Endothelial cell of umbilical vein (primary cell): ENCODE measurements around the gene TBX2. TPM values are rescaled to one million over a fixed set of nuclear protein-coding genes. Genes with fewer than 3 reads are reported as not detected.

Experiments
- BruUV-seq: library from RNA; stranded (reverse); fragments of 400-500 nt; replicated peaks from 2 replicates; lab custom pipeline; 2021; lab: Mats Ljungman, UMichigan
- CTCF ChIA-PET: fragments of 300-600, 350-600 bp; sonication (Branson Sonifier 250); formaldehyde crosslinking; loops from one replicate; lab custom pipeline; 2021; ENCODE audit warnings: antibody characterized with exemption, inconsistent platforms; lab: Charles Lee
- POLR2A ChIA-PET: fragments of 300-600, 350-600 bp; sonication (Branson Sonifier 250); formaldehyde crosslinking; loops from one replicate; lab custom pipeline; 2021; ENCODE audit warnings: antibody characterized with exemption, inconsistent platforms; lab: Charles Lee
- DNase-seq: peaks from one replicate; pipeline ENCODE4 v3.0.0-alpha.2; 2011; ENCODE audit warnings: low read depth, low spot score
- FAIRE-seq: peaks from 2 replicates; lab custom pipeline; 2011; peaks lifted over from hg19 to GRCh38; lab: Jason Lieb, UNC
- H2AFZ ChIP-seq: 2 replicates; pipeline ENCODE4 v1.6.0; 2012; ENCODE audit warnings: low read depth, low read length, control low read depth, inconsistent platforms
- H3K27ac ChIP-seq: 2 replicates; pipeline ENCODE4 v1.5.1; 2011; ENCODE audit warnings: low read depth, mild to moderate bottlenecking, control low read depth, low read length, moderate library complexity; ENCODE audit not compliant: insufficient read depth
- H3K27me3 ChIP-seq, 2 experiments: 2 replicates each; pipeline versions ENCODE4 v1.6.0 to v1.6.1; 2011; ENCODE audit warnings: low read length in 2 of 2, mixed read lengths in 1 of 2; ENCODE audit not compliant: control insufficient read depth in 2 of 2, insufficient read depth in 2 of 2
- H3K36me3 ChIP-seq, 2 experiments: 2 replicates in 1 of 2; 3 replicates in 1 of 2; pipeline ENCODE4 v1.5.1; 2011; ENCODE audit warnings: low read length in 2 of 2, mild to moderate bottlenecking in 1 of 2, moderate library complexity in 1 of 2; ENCODE audit not compliant: control insufficient read depth in 2 of 2, insufficient read depth in 2 of 2; ENCODE audit errors: extremely low read depth in 1 of 2
- H3K4me1 ChIP-seq: 3 replicates; pipeline ENCODE4 v1.5.1; 2011; ENCODE audit warnings: mild to moderate bottlenecking, low read length; ENCODE audit not compliant: control insufficient read depth, insufficient read depth; ENCODE audit errors: extremely low read depth
- H3K4me2 ChIP-seq: 2 replicates; pipeline ENCODE4 v1.6.1; 2011; ENCODE audit warnings: low read length, control low read depth, mixed read lengths; ENCODE audit not compliant: insufficient read depth
- H3K4me3 ChIP-seq, 3 experiments: fragments of 200-600 bp in 1 of 3; sonication (generic), shearing (Covaris generic) in 1 of 3; replicated peaks in 1 of 3; 2 replicates each; pipeline ENCODE4 v1.5.1; 2011 to 2016; ENCODE audit warnings: control low read depth in 3 of 3, low read length in 3 of 3, mild to moderate bottlenecking in 2 of 3, inconsistent platforms in 1 of 3, low read depth in 1 of 3, moderate library complexity in 1 of 3; ENCODE audit not compliant: insufficient read depth in 1 of 3
- H3K79me2 ChIP-seq: 2 replicates; pipeline ENCODE4 v1.6.0; 2012; ENCODE audit warnings: low read length, inconsistent platforms; ENCODE audit not compliant: control insufficient read depth, insufficient read depth
- H3K9ac ChIP-seq: replicated peaks from 2 replicates; pipeline ENCODE3; 2011; ENCODE audit warnings: low read length, control low read depth; ENCODE audit not compliant: insufficient read depth; ENCODE audit errors: extremely low read depth
- H3K9me1 ChIP-seq: replicated peaks from 3 replicates; pipeline ENCODE4 v1.6.0; 2011; ENCODE audit warnings: mild to moderate bottlenecking, low read length; ENCODE audit not compliant: control insufficient read depth, insufficient read depth; ENCODE audit errors: extremely low read depth
- H3K9me3 ChIP-seq: replicated peaks from 2 replicates; pipeline ENCODE4 v1.5.1; 2012; ENCODE audit warnings: low read length, inconsistent platforms; ENCODE audit not compliant: control insufficient read depth, insufficient read depth
- H4K20me1 ChIP-seq: replicated peaks from 2 replicates; pipeline ENCODE3; 2011; ENCODE audit warnings: mild to moderate bottlenecking, low read length; ENCODE audit not compliant: control insufficient read depth, insufficient read depth; ENCODE audit errors: extremely low read depth
- CTCF ChIP-seq, 2 donors: IDR thresholded peaks; 1 replicate in 1 of 2; 2 replicates in 1 of 2; pipeline ENCODE4 v1.5.1; 2011; ENCODE audit warnings: low read length in 2 of 2, mild to moderate bottlenecking in 2 of 2, moderate library complexity in 2 of 2, control low read depth in 1 of 2, inconsistent platforms in 1 of 2, low read depth in 1 of 2; ENCODE audit not compliant: insufficient read depth in 1 of 2; ENCODE audit errors: extremely low read depth in 1 of 2
- EZH2 ChIP-seq: IDR thresholded peaks from 2 replicates; pipeline ENCODE4 v1.6.1; 2012; ENCODE audit warnings: borderline replicate concordance, low read depth, mild to moderate bottlenecking, moderate library complexity, low read length, inconsistent platforms; ENCODE audit not compliant: severe bottlenecking
- FOS ChIP-seq: IDR thresholded peaks from 2 replicates; pipeline ENCODE4 v1.6.1; 2011; ENCODE audit warnings: mild to moderate bottlenecking, low read length, moderate library complexity, borderline replicate concordance; ENCODE audit not compliant: insufficient read depth
- GATA2 ChIP-seq: IDR thresholded peaks from 2 replicates; pipeline ENCODE4 v1.7.0; 2011; ENCODE audit warnings: low read depth, mild to moderate bottlenecking, moderate library complexity, mixed read lengths, low read length; ENCODE audit not compliant: insufficient read length, insufficient read depth
- JUN ChIP-seq: IDR thresholded peaks from 2 replicates; pipeline ENCODE4 v1.6.1; 2011; ENCODE audit warnings: borderline replicate concordance, low read depth; ENCODE audit not compliant: insufficient read length, insufficient read depth
- MAX ChIP-seq: IDR thresholded peaks from 2 replicates; pipeline ENCODE4 v1.6.1; 2011; ENCODE audit not compliant: insufficient read depth, insufficient read length
- MYC ChIP-seq: IDR thresholded peaks from one replicate; pipeline ENCODE4 v1.6.1; 2011; ENCODE audit warnings: mild to moderate bottlenecking, low read depth, low read length
- POLR2A ChIP-seq: IDR thresholded peaks from 2 replicates; pipeline ENCODE4 v1.6.1; 2012; ENCODE audit warnings: low read depth, mild to moderate bottlenecking, control low read depth, low read length
- POLR2AphosphoS5 ChIP-seq: IDR thresholded peaks from 2 replicates; pipeline ENCODE4 v1.6.1; 2012; ENCODE audit warnings: low read depth, mild to moderate bottlenecking, control low read depth, low read length, moderate library complexity; ENCODE audit not compliant: insufficient read depth
- dilution Hi-C: fragments of 300-500 bp; cut with MboI; formaldehyde crosslinking; loops from one replicate; pipeline ENCODE4 v1.15.0; 2019; ENCODE audit warnings: low sequenced_read_pairs; ENCODE audit not compliant: extremely low pct_ligation_motif_present
- intact Hi-C: fragments of 100-400 bp; cut with micrococcal nuclease; formaldehyde crosslinking; loops from one replicate; pipeline ENCODE4 v1.10.0; 2022
- polyA plus RNA-seq, 4 experiments: library from polyadenylated mRNA; depleted of rRNA in 3 of 4; stranded (reverse) in 3 of 4; unstranded in 1 of 4; fragments of >200 nt; gene quantifications; 2 replicates each; pipeline versions ENCODE4 v1.2.1 to v1.2.3, GENCODE V29; 2011 to 2012; ENCODE audit warnings: missing spikeins in 1 of 4
- total RNA-seq: library from RNA; stranded (reverse); gene quantifications from 2 replicates; pipeline ENCODE4 v1.2.3, GENCODE V29; 2021

Gene TBX2
- total and polyA plus RNA-seq, 2 donors (not counting 3 experiments of a cell fraction or from before 2014, with no cell fraction given): not detected

- BruUV-seq: no TSS peak
- TF ChIP-seq JUN (no peak), FOS (no peak), POLR2AphosphoS5 (no peak), POLR2A (no peak), MAX (no peak), EZH2 (no peak), CTCF (IDR thresholded peaks at IDR 0.05; ENCODE audit: extremely low read depth in 1 of 2, insufficient read depth in 1 of 2, low read depth in 1 of 2, low read length in 2 of 2) (no peak), MYC (no peak), GATA2 (no peak)
- Histone ChIP-seq H3K9me1 (no peaks in the 10 kb centered on the region), H3K79me2 (no peaks in the 10 kb centered on the region), H3K9ac (no peak overlapping the region), H3K4me1 (no peaks in the 10 kb centered on the region), H3K9me3 (no peaks in the 10 kb centered on the region), H3K36me3 (no peaks in the 10 kb centered on the region), H3K27me3 (peaks cover 0 to 6% of the 10 kb centered on the region in 2 experiments), H3K4me3 (no peak overlapping the region), H3K4me2 (no peak overlapping the region), H3K27ac (no peak overlapping the region), H2AFZ (no peak overlapping the region), H4K20me1 (no peaks in the 10 kb centered on the region)
- DNase-seq: no peak
- ChIA-PET POLR2A (no interaction called here), CTCF (interaction anchor here (1.7 to 3.4 kb wide), 2 partner anchors 15 to 123 kb away, joined by 4 to 8 read pairs; no protein-coding TSS in a partner anchor)
- dilution Hi-C loops: no loop called here
- FAIRE-seq: no peak
- intact Hi-C loops: no loop called here
Observed at GRCh38 chr17:61427567-61427966, 27.9 kb downstream of the TBX2 start.
